OCI-LY3 (cell line): Measurements from ENCODE around the gene PPL.

Experiments
- CTCF ChIP-seq: fragments of 200-600, 300-600 bp; sonication (generic); IDR thresholded peaks from 2 replicates; pipeline ENCODE4 v1.5.1; 2014; ENCODE audit warnings: antibody characterized with exemption, low read length, low read depth
- EZH2phosphoT487 ChIP-seq: fragments of 200-600 bp; shearing (Covaris generic); IDR thresholded peaks from 2 replicates; pipeline ENCODE4 v1.6.1; 2018; ENCODE audit warnings: antibody characterized with exemption, mixed run types, low read depth

- TF ChIP-seq EZH2phosphoT487 = no peak
- no peak for TF ChIP-seq CTCF
Measured at GRCh38 chr16:4911970-4912386, 25.0 kb downstream of the PPL start.
